HG02588 (cell line): ENCODE measurements around the gene TRIM67.

Experiments
- ATAC-seq: cut with Tn5 transposase; IDR thresholded peaks from one replicate; pipeline ENCODE4 v1.9.1; 2021; ENCODE audit warnings: mild to moderate bottlenecking, moderate library complexity; ENCODE audit not compliant: unreplicated experiment

The TRIM67 gene

DNA sequence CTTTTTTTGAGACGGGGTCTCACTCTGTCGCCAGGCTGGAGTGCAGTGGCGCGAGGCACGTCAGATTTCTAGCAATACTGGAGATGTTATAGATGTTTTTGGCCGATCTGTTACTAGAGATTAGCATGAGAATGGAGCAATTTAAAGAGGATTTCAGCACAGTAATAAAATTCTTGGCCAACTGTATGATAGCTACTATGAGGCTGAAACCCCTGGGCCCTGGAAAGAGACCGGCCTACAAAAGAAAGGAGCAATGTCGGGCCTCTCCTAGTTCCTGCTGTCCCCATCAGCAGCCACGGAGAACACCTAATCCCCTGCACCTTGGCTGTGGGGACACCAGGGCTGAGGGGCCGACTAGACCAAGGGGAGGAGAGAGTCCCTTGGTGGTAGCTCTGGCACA, 69.7 kb downstream of the TRIM67 start:
- ATAC-seq: no peak

DNA sequence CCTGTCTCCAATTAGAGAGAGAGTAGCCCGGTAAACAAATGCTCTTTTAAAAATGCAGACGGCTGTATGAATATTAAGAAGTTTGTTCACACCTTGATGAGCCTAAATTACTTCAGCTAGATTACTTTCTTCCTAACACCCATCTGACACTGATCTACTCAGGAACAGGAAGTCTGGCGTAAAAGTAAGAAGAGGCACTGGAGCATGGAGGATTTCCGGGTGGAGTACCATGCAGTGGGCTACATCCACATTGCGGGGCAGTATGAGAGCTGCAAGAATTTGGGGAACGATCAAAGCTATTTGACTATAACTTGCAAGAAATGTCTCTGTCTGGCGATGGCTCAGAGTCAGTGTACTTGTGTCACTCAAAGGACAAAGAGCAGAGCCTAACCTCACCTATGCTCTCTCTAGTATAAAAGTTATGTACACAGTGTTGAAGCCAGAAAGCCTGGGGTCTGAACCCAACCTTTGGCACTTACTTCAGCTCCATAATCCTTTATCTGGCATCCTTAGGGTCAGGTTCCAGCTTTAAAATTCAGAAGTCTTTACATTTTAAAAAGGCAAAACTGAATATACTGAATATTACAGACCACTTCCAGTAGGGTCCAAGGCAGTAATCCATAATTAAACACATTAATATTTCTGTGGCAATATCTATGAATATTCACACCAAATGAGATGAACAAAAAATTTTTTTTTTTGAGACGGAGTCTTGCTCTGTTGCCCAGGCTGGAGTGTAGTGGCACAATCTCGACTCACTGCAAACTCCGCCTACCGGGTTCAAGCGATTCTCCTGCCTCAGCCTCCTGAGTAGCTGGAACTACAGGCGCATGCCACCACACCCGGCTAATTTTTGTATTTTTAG, 71.2 kb downstream of the TRIM67 start:
- peak; percentile 46 for ATAC-seq

DNA sequence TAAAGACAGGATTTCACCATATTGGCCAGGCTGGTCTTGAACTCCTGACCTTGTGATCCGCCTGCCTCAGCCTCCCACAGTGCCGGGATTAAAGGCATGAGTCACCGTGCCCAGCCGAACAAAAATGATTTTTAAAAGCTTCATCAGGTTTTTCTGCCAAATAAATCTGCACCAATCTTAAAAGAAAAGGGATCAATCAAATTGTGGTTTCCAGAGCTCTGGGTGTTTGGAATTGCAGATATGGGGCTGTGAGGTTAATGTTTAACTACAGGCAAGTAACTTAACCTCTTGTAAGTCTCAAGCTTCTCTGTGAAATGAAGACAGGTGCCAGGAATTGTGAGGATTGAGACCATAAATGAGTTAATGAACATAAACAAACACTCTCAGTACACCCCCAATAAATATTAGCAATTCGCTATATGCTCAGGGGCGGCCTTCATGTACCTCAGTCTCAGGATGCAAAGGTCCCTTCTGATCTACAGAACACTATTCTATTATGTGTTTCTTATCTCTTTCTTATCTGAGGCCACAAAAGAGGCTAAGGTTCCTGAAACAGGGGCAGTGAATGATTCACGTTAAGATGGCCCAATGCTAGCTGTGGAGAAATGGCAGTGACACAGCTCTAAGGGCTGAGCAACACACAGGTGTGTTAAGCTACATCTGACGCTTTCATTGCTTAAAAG, 72.0 kb downstream of the TRIM67 start:
- no peak for ATAC-seq

DNA sequence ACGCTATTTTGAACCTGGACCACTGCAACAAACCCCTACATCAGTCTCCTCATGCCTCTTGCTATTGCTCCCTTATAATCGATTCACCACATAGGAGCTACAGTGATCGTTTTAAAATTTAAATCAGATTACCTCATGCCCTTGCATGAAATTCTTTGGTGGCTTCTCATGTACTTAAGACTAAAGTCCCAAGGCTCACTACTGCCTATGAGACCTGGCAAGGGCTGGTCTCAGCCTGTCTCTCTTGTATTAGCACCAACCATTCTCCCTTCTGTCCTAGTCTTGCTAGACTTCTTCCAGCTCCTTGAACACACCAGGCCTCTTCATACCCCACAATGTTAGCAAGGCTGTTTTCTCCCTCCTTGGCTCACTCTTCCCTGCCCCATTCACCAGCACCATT, 72.6 kb downstream of the TRIM67 start:
- ATAC-seq: no peak

DNA sequence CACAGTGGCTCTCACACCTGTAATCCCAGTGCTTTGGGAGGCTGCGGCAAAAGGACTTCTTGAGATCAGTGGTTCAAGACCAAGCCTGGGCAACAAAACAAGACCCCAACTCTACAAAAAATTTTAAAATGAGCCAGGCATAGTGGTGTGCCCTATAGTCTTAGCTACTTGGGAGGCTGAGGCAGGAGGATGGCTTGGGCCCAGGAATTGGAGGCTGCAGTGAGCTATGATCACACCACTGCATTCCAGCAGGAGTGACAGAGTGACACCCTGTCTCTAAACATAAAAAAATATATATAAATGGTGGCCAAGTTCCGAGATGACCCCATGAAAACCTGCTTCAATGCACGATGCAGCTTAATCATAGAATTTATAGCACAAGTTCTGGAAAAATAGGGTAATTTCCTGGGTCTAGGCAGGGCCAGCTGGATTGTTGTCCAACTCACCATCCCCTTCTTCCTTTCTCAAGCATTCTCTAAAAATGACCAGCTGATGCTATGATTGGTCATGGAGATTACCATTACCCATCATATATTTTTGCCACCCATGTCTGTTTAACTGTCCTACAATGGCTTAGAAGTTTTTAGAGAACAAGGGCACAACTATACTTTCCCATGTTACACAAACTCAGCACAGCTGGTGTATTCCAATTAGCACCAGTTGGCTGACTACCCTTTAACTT, 73.8 kb downstream of the TRIM67 start:
- ATAC-seq: no peak

DNA sequence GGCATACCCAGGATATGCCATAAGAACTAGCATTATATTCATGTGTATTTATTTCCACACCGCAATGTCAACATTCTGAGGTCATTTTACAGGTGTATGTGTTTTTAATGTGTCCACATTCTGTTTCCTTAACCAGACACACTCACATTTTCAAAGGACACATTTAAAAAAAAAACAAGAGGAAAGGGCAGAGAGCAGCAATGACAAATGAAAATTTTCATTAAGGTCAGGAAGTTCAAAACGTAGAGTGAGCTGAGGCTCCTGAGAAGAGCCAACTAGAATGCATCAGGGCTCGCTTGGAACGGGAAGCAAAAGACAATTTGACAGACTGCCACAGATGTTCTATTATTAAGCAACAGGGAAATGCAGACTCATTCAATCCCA, 74.3 kb downstream of the TRIM67 start:
- ATAC-seq: no peak

DNA sequence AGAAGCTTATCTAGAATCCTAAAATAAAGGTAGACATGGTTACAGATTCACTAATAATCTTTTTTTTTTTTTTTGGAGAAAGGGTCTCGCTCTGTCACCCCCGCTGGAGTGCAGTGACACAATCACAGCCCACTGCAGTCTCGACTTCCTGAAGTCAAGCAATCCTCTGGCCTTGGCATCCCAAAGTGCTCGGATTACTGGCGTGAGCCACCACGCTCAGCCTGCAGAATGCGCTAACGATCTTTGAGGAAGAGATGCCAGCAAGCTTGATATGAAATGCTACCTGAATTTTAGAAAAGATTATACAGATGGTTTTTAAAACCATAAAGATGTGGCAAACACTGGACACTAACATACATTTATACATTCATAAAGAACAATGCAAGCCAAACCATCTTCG, 75.1 kb downstream of the TRIM67 start:
- ATAC-seq: no peak

DNA sequence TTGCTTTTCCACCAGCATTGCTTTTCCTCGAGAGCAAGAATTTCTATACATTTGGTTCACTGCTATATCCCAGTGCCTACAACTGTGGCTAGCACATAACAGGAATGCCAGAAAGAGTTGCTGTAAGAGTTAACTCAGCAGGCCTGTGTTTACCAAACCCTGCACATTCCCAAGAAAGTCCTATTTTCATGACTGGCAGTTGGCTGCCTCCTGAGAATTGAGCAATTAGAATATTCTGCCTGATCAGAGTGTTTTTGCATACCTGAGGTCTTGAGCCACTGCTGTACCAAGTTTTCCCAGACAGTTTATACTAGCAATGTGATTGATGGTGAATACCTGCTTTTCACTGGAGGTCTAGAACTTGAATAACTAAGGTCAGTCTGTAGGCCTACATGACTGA, 76.4 kb downstream of the TRIM67 start:
- ATAC-seq: no peak

DNA sequence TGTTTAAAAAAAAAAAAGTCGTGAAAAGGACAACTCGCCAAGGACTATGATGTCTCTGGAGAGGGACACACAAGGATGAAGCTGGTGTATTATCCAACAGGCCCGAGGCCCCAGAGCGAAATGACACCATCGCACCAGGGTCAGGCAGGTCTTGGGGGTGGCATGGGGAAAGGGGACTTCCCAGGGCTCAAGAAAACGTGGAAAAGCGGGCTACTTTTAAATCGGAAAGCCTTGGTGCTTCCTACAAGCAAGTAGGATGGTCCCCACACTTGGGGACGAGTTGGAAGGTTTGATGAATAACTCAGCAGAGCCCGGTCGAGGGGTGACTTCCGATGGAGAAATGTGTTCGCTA, 78.6 kb downstream of the TRIM67 start:
- ATAC-seq: no peak

DNA sequence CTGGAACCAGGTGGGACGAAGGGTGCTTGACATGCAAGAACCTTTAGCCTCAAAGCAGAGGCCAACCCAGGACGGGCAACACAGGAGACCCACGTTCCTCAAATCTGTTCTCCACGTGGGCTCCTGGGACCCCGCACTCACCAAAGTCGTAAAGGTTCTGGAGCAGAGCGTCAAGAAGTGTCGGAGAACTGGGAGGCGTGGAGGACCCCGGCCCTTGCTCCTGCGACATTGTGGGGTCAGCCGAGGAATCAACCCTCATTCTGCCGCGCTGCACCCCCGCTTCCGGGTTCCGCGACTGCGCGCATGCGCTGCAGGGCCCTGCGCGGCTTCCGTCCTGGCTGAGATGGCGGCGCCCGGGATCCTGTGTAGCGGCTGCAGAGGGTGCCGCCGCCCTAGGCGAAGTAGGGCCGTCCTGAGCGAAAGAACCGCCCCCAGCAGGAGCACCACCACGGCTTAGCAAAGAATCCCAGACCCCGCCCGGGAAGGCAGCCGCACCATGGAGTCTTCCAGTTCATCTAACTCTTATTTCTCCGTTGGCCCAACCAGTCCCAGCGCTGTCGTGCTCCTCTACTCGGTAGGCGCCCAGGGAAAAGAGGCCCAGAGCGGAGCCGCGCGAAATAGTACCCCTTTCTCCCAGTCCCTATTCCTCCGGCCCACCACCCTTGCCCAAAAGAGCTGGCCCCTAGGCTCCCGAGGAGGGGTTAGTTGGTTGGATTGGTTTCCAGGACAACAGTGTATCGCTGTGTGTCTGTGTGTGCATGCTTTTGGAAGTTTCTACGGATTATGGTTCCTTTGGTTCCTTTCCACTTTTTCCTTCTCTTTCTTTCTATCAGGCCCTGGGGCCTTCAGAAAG, 79.3 kb downstream of the TRIM67 start, which contains the start of gene GNPAT:
GNPAT (plus strand) TSS at position 330 of the 853 bp plus-strand sequence; CDS start at position 497, 167 bp downstream.
- ATAC-seq: peak; percentile 94

DNA sequence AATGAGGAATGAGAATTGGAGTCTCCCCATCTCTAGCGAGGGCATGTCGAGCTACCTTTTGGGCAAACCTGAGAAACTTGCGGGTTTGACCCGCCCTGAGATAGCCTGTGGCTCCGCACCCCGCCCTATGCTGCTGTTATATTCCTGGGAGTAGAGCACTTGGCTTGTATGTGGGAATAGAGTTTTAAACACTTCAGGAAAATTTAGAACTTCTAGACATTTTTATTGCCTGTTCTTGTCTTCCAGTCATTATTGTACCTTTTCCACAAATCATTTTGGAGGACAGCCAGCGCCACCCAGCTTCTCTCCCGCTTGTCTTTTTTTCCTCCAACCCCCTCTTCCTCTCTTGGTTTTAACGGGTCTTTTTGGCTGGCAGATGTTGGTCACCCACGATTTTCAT, 79.9 kb downstream of the TRIM67 start:
- ATAC-seq: no peak

DNA sequence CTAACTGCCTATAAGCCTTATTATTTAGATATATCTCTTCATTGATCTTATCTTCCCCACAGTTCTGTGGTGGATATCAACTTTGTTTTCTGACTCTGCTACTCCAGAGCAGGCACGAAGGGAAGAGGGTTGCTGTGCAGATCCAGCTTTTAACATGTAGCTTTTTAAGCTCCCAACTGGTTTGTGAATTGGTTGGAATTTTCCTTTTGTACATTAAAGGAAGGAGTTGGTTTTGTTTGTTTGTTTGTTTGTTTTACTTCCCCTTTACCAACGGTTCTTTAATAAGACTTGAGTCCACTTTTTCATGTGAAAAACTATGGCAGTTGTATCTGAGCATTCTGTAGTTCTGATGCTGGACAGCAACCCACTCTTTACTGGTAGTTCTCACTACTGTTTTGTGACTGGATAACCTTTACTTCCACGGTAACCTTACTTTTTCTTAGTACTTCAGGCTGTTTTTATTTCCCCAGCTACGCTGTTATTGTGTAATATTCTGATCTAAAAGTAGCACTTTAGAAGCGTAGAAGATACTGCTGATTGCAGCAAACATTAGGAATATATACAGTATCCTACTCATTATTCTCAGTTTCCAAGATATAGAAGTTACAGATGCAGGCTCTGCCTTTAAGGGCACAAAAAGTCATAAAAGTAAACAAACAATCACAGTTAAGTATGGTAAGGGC, 80.8 kb downstream of the TRIM67 start:
- no peak for ATAC-seq

DNA sequence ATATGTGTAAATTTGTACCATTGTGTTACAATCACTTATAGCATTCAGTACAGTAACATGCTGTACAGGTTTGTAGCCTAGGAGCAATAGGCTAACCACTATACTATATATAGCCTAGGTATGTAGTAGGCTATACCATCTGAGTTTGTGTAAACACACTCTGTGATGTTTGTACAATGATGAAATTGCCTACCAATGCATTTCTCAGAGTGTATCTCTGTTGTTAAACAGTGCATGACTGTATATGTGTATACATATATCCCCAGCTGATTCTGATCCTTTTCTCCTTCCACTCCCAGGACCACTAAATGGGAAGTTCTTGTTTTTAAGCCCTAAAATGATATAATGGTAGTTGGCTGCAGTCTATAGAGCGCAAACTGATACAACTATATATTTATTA, 86.9 kb downstream of the TRIM67 start:
- no peak for ATAC-seq

DNA sequence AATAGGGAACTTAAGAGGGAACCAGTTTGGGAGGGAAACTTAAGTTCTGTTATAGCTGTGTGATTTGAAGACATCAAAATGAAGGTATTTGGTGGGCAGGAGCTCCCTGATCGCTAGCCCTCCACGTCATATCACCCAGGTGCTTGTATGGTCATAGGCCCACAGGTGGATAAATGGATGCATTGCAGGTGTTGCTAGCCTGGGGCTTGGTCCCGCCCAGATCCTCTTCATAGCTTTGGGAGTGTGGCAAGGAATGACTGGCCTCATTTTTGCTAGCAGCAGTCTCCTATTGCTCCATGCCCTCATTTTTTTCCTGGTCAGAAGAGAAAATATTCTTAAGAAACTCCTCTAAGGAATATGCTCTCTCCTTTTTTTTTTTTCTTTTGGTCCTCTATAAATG, 90.5 kb downstream of the TRIM67 start:
- ATAC-seq: no peak

DNA sequence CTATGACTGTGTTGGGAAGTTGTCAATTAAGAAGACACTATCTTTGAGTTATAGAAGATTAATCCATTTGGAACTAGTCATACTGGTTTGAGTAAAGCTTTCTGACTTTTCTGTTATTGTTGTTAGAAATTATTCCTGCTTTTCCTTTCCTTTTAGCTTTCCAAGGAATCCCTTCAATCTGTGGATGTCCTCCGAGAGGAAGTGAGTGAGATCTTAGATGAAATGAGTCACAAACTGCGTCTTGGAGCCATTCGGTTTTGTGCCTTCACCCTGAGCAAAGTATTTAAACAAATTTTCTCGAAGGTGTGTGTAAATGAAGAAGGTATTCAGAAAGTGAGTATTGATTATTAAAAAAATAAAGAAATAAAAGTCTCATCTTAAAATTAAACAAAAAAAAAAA, 98.5 kb downstream of the TRIM67 start:
- ATAC-seq: no peak

DNA sequence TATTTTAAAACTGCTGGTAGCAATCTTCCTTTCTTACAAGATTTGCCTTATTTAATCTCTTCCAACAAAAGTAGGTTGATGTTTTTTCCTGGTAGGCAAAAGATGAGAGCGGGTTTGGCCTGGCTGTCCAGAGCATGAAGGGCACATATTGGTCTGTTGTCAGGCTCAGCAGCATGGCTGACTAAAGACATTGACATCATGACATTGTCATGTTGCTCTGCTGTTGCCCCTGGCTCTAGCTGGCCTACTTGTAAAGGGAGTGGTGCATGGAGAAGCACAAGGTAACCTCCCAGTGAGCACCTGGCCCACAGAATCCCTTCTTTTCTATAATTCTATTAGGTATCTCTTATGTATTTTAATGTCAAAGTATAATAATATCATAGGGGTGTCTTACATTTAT, 102.8 kb downstream of the TRIM67 start:
- no peak for ATAC-seq

DNA sequence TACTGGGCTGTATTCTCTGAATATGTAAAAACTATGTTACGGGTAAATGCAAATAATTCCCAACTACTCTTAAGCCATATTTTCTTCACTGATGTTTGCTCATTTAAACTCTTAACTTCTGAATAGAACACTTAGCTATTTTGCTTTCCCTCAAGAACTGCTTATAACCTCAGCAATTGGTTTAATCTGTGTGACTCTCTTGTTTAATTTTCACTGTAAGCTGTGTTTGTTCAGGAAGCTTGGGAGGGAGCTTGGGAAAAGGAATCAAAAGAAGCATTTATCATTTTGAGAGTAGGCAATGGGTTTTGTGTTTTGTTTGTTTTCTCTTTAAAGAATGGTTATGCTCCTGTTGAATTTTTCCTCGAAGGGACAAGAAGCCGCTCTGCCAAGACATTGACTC, 103.5 kb downstream of the TRIM67 start:
- no peak for ATAC-seq

DNA sequence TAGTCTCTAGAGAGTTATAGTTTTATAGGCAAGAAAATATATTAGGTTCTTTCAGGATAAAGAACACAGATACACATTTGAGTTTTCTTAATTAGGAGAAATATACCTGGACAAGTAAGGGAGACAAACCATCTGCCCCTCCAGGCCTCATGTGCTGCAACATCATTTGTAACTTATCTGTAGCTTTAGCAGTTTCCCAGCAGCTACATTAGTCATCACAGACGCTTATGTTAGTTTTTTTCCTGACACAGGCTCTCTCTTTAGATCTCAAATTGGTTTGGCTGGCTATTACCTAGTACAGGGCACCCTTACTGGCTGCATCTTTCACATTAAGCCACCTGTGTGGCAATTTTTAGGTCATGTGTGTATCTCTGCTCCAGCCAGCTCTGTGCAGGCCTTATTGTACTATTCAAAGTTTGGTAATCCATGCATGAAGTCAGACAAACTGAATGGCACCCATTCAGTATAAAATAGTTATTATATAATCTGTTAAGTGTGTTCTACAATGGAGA, 105.0 kb downstream of the TRIM67 start:
- ATAC-seq: no peak
